GM12874 (cell line): Measurements from ENCODE around the gene TCP11.

ENCODE experiments used
- TF ChIP-seq, protein P1 (sequence below): IDR thresholded peaks from 2 replicates; pipeline ENCODE4 v1.5.1; 2011; ENCODE audit warnings: low read depth, mild to moderate bottlenecking, control low read depth, low read length, moderate library complexity; ENCODE audit not compliant: insufficient read depth

The TCP11 gene

DNA sequence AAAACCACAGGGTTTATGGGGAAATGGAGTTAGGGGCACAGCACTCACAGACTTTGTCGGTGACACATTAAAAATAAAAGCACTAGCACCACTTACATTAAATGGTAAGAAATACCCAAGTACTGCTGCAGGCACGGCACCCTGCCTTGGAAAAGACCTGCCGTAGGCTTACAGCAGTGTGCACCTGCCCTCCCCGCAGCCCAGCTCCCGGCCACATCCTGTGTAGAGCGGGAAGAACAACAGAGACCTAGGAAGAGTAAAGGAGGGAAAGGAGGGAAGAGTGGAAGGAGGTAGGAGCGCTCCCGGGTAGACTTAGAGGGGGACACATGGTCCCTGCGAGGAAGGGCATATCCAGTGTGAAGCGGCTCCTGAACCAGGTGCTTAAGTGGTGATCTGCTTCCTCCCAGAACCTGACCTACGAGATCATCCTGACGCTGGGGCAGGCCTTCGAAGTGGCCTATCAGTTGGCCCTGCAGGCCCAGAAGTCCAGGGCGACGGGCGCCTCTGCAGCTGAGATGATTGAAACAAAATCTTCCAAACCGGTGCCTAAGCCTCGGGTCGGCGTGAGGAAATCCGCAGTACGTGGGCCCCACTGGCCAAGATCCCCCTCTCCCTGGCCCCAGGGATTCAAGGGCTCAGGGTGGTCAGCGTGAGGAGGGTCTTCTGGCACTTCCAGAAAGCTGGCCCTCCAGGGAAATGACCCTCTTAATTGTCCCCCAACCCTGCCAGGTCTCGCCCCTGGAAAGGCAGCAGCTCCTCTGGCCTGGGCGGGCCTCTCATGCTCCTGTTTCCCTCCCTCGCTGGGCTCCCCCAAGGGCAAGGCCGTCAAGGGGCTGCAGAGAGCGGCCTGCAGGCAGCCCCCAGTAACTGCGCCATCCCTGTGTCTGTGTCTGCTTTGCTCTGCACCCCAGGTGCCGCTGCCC, 55.5 kb downstream of the TCP11 start:
- TF ChIP-seq, protein P1, sequence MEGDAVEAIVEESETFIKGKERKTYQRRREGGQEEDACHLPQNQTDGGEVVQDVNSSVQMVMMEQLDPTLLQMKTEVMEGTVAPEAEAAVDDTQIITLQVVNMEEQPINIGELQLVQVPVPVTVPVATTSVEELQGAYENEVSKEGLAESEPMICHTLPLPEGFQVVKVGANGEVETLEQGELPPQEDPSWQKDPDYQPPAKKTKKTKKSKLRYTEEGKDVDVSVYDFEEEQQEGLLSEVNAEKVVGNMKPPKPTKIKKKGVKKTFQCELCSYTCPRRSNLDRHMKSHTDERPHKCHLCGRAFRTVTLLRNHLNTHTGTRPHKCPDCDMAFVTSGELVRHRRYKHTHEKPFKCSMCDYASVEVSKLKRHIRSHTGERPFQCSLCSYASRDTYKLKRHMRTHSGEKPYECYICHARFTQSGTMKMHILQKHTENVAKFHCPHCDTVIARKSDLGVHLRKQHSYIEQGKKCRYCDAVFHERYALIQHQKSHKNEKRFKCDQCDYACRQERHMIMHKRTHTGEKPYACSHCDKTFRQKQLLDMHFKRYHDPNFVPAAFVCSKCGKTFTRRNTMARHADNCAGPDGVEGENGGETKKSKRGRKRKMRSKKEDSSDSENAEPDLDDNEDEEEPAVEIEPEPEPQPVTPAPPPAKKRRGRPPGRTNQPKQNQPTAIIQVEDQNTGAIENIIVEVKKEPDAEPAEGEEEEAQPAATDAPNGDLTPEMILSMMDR, result no peak

GRCh38 chr6:35084511-35085203, 56.5 kb downstream of the TCP11 start:
- TF ChIP-seq, protein P1, result no peak

GRCh38 chr6:35084041-35084491, 57.1 kb downstream of the TCP11 start:
- TF ChIP-seq, protein P1, result no peak

DNA sequence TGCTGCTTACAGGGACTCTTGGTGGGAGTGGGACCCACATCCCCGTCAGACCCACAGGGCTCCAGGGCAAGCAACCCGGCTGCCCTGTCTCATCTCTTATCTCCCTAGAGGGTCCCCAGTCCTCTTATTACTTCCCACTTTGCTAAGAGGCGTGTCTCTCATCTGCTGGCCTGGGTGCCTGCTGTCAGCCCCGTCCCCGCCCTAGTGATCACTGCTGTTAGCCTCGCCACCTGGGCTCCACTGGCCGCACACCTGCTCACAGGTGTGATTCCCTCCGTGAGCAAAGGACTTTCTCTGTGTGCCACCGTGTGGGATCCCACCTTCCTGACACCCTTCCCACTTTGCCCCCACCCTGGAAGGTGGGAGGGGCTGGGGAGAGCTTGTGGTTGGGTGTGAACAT, 57.6 kb downstream of the TCP11 start:
- TF ChIP-seq, protein P1, result no peak

DNA sequence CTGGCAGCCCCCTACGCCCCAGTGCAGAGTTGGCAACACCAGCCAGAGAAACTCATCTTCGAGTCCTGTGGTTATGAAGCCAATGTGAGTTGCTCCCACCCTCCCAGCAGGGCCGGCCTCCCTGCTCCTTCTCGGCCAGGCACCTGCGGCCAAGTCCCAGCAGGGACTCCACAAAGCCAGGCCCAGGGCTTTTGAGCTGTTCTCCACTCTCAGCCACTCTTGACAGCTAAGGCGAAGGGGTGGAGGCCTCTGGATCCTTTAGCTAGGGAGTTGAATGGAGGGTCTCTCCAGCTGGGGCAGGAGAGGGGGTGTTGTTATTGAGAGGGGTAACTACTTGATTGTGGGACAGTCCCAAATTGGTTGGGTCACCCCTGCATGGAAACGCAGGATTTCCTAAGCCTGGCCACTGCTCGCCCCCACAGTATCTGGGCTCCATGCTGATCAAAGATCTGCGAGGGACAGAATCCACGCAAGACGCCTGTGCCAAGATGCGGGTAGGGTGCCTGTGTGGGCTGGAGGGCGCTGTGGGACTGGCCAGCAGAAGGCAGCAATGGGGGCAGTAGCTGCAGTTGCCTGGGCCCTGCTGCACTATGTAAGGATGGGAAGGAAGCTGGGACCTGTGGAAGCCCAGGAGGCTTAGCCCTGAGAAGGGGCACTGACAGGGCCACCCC, 58.3 kb downstream of the TCP11 start:
- TF ChIP-seq, protein P1, result no peak

GRCh38 chr6:35082046-35082732, 59.0 kb downstream of the TCP11 start:
- TF ChIP-seq, protein P1, result no peak

DNA sequence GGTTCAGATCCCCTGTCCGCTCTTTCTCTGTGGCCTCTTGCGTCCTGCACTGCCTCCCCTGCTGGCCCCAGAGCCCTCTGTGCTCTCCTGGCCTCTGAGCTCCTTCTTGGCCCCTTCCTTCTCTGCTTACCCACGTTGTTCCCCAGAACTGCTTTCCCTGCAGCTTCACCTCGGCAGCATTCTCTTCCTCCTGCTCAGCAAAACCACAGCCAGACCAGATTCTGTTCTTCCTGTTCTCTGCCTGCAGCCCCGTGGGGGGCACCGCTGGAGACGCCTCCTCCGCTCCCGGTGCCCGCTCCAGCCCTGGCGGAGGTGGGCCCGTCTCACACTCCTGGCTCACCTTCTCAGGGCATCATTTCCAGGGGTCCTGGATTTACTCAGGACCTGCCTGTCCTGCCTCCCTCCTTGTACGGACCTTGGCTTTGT, 59.7 kb downstream of the TCP11 start:
- TF ChIP-seq, protein P1, result no peak
